ENCODE measurements around the gene LSAMP.

GRCh38 chr3:116425126-116425525 is 20.2 kb downstream of the LSAMP start:
- TF ChIP-seq EZH2 (IDR thresholded peaks at IDR 0.05; ENCODE audit: low read depth): no peak
- TF ChIP-seq CTCF (conservative IDR thresholded peaks at IDR 0.05): no peak

Data from PC-9 (cell line).